H9 (cell line): ENCODE measurements around the gene CTXN1. TPM values are rescaled to one million over a fixed set of nuclear protein-coding genes. Genes with fewer than 3 reads are reported as not detected.

Experiments used
- DNase-seq: peaks from one replicate; pipeline ENCODE4 v3.0.0-alpha.2; 2017
- H2AFZ ChIP-seq: one replicate; pipeline ENCODE4 v1.6.1; 2013; ENCODE audit warnings: mild to moderate bottlenecking, low read length, control low read depth, moderate library complexity
- H2AK5ac ChIP-seq: 2 replicates; pipeline ENCODE4 v1.6.1; 2013; ENCODE audit warnings: low read length, control low read depth, mixed read lengths; ENCODE audit not compliant: insufficient read length
- H2BK120ac ChIP-seq: one replicate; pipeline ENCODE4 v1.6.1; 2013; ENCODE audit warnings: low read depth, mild to moderate bottlenecking, low read length, control low read depth, inconsistent platforms; ENCODE audit not compliant: poor library complexity, severe bottlenecking
- H2BK12ac ChIP-seq: 2 replicates; pipeline ENCODE4 v1.6.1; 2013; ENCODE audit warnings: low read length, control low read depth, mixed read lengths, low read depth; ENCODE audit not compliant: insufficient read length
- H2BK15ac ChIP-seq: 2 replicates; pipeline ENCODE4 v1.6.1; 2013; ENCODE audit warnings: low read depth, low read length, control low read depth
- H2BK20ac ChIP-seq: one replicate; pipeline ENCODE4 v1.6.1; 2013; ENCODE audit warnings: low read depth, mild to moderate bottlenecking, low read length, control low read depth, inconsistent platforms; ENCODE audit not compliant: poor library complexity, severe bottlenecking
- H2BK5ac ChIP-seq: 2 replicates; pipeline ENCODE4 v1.6.1; 2013; ENCODE audit warnings: low read length, control low read depth, mixed read lengths; ENCODE audit not compliant: insufficient read length
- H3K14ac ChIP-seq: 2 replicates; pipeline ENCODE4 v1.6.1; 2013; ENCODE audit warnings: low read length, control low read depth; ENCODE audit not compliant: insufficient read depth
- H3K18ac ChIP-seq: 2 replicates; pipeline ENCODE4 v1.6.1; 2013; ENCODE audit warnings: low read depth, mild to moderate bottlenecking, mixed read lengths, low read length, control low read depth; ENCODE audit not compliant: insufficient read length
- H3K23ac ChIP-seq: 2 replicates; pipeline ENCODE4 v1.6.1; 2013; ENCODE audit warnings: low read length, control low read depth, mixed read lengths, low read depth; ENCODE audit not compliant: insufficient read length
- H3K23me2 ChIP-seq: 2 replicates; pipeline ENCODE4 v1.6.1; 2013; ENCODE audit warnings: low read depth, mild to moderate bottlenecking, mixed read lengths, low read length, control low read depth; ENCODE audit not compliant: insufficient read length, poor library complexity, severe bottlenecking
- H3K27ac ChIP-seq: 2 replicates; pipeline ENCODE4 v1.5.1; 2013; ENCODE audit warnings: low read length, control low read depth, mixed read lengths, low read depth; ENCODE audit not compliant: insufficient read length
- H3K27me3 ChIP-seq: 2 replicates; pipeline ENCODE4 v1.6.1; 2013; ENCODE audit warnings: low read length, control low read depth, inconsistent platforms; ENCODE audit not compliant: insufficient read depth
- H3K4ac ChIP-seq: 2 replicates; pipeline ENCODE4 v1.6.1; 2013; ENCODE audit warnings: low read depth, mild to moderate bottlenecking, control low read depth, inconsistent platforms, low read length, moderate library complexity
- H3K4me1 ChIP-seq: 2 replicates; pipeline ENCODE4 v1.6.1; 2013; ENCODE audit warnings: low read length, control low read depth, inconsistent platforms; ENCODE audit not compliant: insufficient read depth
- H3K4me2 ChIP-seq: 2 replicates; pipeline ENCODE4 v1.6.1; 2013; ENCODE audit warnings: low read length, control low read depth, mixed read lengths; ENCODE audit not compliant: insufficient read length, insufficient read depth
- H3K56ac ChIP-seq: 2 replicates; pipeline ENCODE4 v1.6.1; 2013; ENCODE audit warnings: low read depth, mild to moderate bottlenecking, mixed read lengths, low read length, control low read depth; ENCODE audit not compliant: insufficient read length
- H3K79me1 ChIP-seq: 2 replicates; pipeline ENCODE4 v1.6.1; 2013; ENCODE audit warnings: low read depth, mild to moderate bottlenecking, moderate library complexity, low read length, control low read depth, inconsistent platforms; ENCODE audit not compliant: insufficient read depth, poor library complexity, severe bottlenecking
- H3K79me2 ChIP-seq: 2 replicates; pipeline ENCODE4 v1.6.1; 2013; ENCODE audit warnings: low read length, control low read depth, inconsistent platforms; ENCODE audit not compliant: insufficient read depth
- H3K9ac ChIP-seq: 2 replicates; pipeline ENCODE4 v1.6.1; 2013; ENCODE audit warnings: low read length, control low read depth, mixed read lengths; ENCODE audit not compliant: insufficient read length; ENCODE audit errors: extremely low read depth
- H3K9me3 ChIP-seq: one replicate; pipeline ENCODE4 v1.6.1; 2013; ENCODE audit warnings: low read depth, low read length, inconsistent platforms; ENCODE audit not compliant: control insufficient read depth
- H3T11ph ChIP-seq: one replicate; pipeline ENCODE4 v1.6.1; 2013; ENCODE audit warnings: mild to moderate bottlenecking, low read length, control low read depth, inconsistent platforms
- H4K20me1 ChIP-seq: one replicate; pipeline ENCODE4 v1.6.1; 2013; ENCODE audit not compliant: control insufficient read depth, insufficient read length, insufficient read depth
- H4K5ac ChIP-seq: 2 replicates; pipeline ENCODE4 v1.6.1; 2013; ENCODE audit warnings: low read depth, mild to moderate bottlenecking, mixed read lengths, low read length, control low read depth; ENCODE audit not compliant: insufficient read length
- H4K8ac ChIP-seq: replicated peaks from 2 replicates; pipeline ENCODE4 v1.6.1; 2013; ENCODE audit warnings: low read length, control low read depth, mixed read lengths, low read depth; ENCODE audit not compliant: insufficient read length
- H4K91ac ChIP-seq: 2 replicates; pipeline ENCODE4 v1.6.1; 2013; ENCODE audit warnings: low read depth, mild to moderate bottlenecking, moderate library complexity, mixed read lengths, low read length, control low read depth; ENCODE audit not compliant: insufficient read length
- H3K27ac Mint-ChIP-seq, 3 experiments: 2 replicates in 2 of 3; 3 replicates in 1 of 3; pipeline ENCODE4 v1.8.0; 2020 to 2021; ENCODE audit warnings: mixed read lengths in 3 of 3, mild to moderate bottlenecking in 1 of 3, moderate library complexity in 1 of 3
- H3K27me3 Mint-ChIP-seq: 2 replicates; pipeline ENCODE4 v1.8.0; 2021; ENCODE audit warnings: low read depth, mild to moderate bottlenecking, moderate library complexity, mixed read lengths
- H3K36me3 Mint-ChIP-seq, 3 experiments: 2 replicates in 2 of 3; 3 replicates in 1 of 3; pipeline ENCODE4 v1.8.0; 2020 to 2021; ENCODE audit warnings: low read depth in 3 of 3, mixed read lengths in 3 of 3; ENCODE audit not compliant: insufficient read depth in 1 of 3
- H3K4me1 Mint-ChIP-seq, 2 experiments: 2 replicates each; pipeline ENCODE4 v1.8.0; 2020; ENCODE audit warnings: mixed read lengths in 2 of 2
- H3K4me3 Mint-ChIP-seq, 2 experiments: 2 replicates in 1 of 2; 3 replicates in 1 of 2; pipeline ENCODE4 v1.8.0; 2020 to 2021; ENCODE audit warnings: mild to moderate bottlenecking in 2 of 2, mixed read lengths in 2 of 2, moderate library complexity in 1 of 2
- H3K9me3 Mint-ChIP-seq, 2 experiments: 2 replicates in 1 of 2; 3 replicates in 1 of 2; pipeline ENCODE4 v1.8.0; 2020; ENCODE audit warnings: mild to moderate bottlenecking in 2 of 2, mixed read lengths in 2 of 2, moderate library complexity in 1 of 2
- CTCF ChIP-seq: fragments of 200-600 bp; sonication (generic); conservative IDR thresholded peaks from 3 replicates; pipeline ENCODE4 v1.8.0; 2021; ENCODE audit warnings: antibody characterized with exemption, mild to moderate bottlenecking
- WGBS: extraction: QIAGEN DNeasy Blood & Tissue Kit; methylation state at CpG from one replicate; pipeline ENCODE4 v1.1.7; 2013; ENCODE audit warnings: missing lambda C conversion rate, low lambda C conversion rate, mixed read lengths; ENCODE audit not compliant: insufficient read length; ENCODE audit errors: extremely low coverage; 5-methylcytosine and 5-hydroxymethylcytosine counted together
- total RNA-seq: library from RNA; stranded (reverse); gene quantifications from 2 replicates; pipeline ENCODE4 v1.2.1, GENCODE V29; 2021

CTXN1 gene
- total RNA-seq, 1 experiment from 2014 or later: 22.7 TPM

GRCh38 chr19:7908078-7908699, 17.7 kb downstream of the CTXN1 start:
- no peaks in the 10 kb centered on the region for H4K20me1 ChIP-seq
- H4K91ac ChIP-seq: no peak overlapping the region
- H4K8ac ChIP-seq: no peak overlapping the region
- H3K27ac Mint-ChIP-seq: no peak overlapping the region
- DNase-seq: no peak
- 0 out of 2 replicates have a peak, but pooled peaks cover 4% of the 10 kb centered on the region for H3K4me1 ChIP-seq
- H2BK5ac ChIP-seq: no peak overlapping the region
- no peak overlapping the region for H4K5ac ChIP-seq
- H2AFZ ChIP-seq: no peak overlapping the region
- H2BK20ac ChIP-seq: no peak overlapping the region
- H2AK5ac ChIP-seq: no peak overlapping the region
- no peak for TF ChIP-seq CTCF
- no CpG with 5 or more reads among the region's 14 CpGs for WGBS
- H3K56ac ChIP-seq: no peak overlapping the region
- H3K4ac ChIP-seq: no peak overlapping the region
- H3K79me1 ChIP-seq: no peaks in the 10 kb centered on the region
- no peak overlapping the region for H3T11ph ChIP-seq
- H3K27ac ChIP-seq: no peak overlapping the region
- H3K4me3 Mint-ChIP-seq: peak overlapping the region in 1 of 2 experiments; percentile 46; a peak in 2 of 5 replicates
- peaks cover 18 to 37% (median 36%) of the 10 kb centered on the region in 3 experiments for H3K36me3 Mint-ChIP-seq
- H3K23me2 ChIP-seq: peaks cover 11% of the 10 kb centered on the region
- H2BK15ac ChIP-seq: no peak overlapping the region
- no peak overlapping the region for H2BK12ac ChIP-seq
- H3K4me1 Mint-ChIP-seq: peaks cover 11 to 13% of the 10 kb centered on the region in 2 experiments
- H3K9me3 ChIP-seq: no peaks in the 10 kb centered on the region
- peaks cover 6% of the 10 kb centered on the region for H3K27me3 Mint-ChIP-seq
- H3K9ac ChIP-seq: no peak overlapping the region
- H2BK120ac ChIP-seq: no peak overlapping the region
- no peak overlapping the region for H3K4me2 ChIP-seq
- no peaks in the 10 kb centered on the region for H3K27me3 ChIP-seq
- H3K23ac ChIP-seq: no peak overlapping the region
- H3K79me2 ChIP-seq: peaks cover 6% of the 10 kb centered on the region; the same call in 1 of the 2 replicates
- no peaks in the 10 kb centered on the region; a peak in 3 of 5 replicates for H3K9me3 Mint-ChIP-seq
- no peak overlapping the region for H3K14ac ChIP-seq
- no peak overlapping the region for H3K18ac ChIP-seq
